HepG2 (cell line): ENCODE data around the gene SYVN1. TPM values are rescaled to one million over a fixed set of nuclear protein-coding genes. Genes with fewer than 3 reads are reported as not detected.

Source experiments
- ATAC-seq: fragments of 200-7000 bp; cut with Tn5 transposase; 3 replicates; pipeline ENCODE4 v1.9.1; 2020; ENCODE audit warnings: mild to moderate bottlenecking, moderate library complexity
- BruUV-seq: library from RNA; stranded (reverse); fragments of 400-500 nt; replicated peaks from 2 replicates; lab custom pipeline; 2021; lab: Mats Ljungman, UMichigan
- CTCF ChIA-PET: fragments of 300-600 bp; formaldehyde crosslinking; extraction: SDS; loops from one replicate; lab custom pipeline; 2021; ENCODE audit warnings: low total read pairs, inconsistent platforms, low intra/inter-chr PET ratio; lab: Yijun Ruan, JAX
- POLR2A ChIA-PET: fragments of 350-600 bp; sonication (Branson Sonifier 250); formaldehyde crosslinking; loops from one replicate; lab custom pipeline; 2020; ENCODE audit warnings: antibody characterized with exemption, inconsistent platforms; lab: Yijun Ruan, JAX
- DNase-seq: peaks from one replicate; pipeline ENCODE4 v3.0.0-alpha.2; 2015; ENCODE audit warnings: low spot score
- FAIRE-seq: peaks from 3 replicates; lab custom pipeline; 2011; peaks lifted over from hg19 to GRCh38; lab: Jason Lieb, UNC
- H2AFZ ChIP-seq: one replicate; pipeline ENCODE4 v1.6.1; 2011; ENCODE audit warnings: low read length, inconsistent platforms
- H3K27ac ChIP-seq: fragments of 300-600 bp; 3 replicates; pipeline ENCODE4 v1.8.0; 2011; ENCODE audit warnings: mixed run types, mild to moderate bottlenecking, mixed read lengths, low read length, inconsistent platforms; ENCODE audit not compliant: insufficient read depth; ENCODE audit errors: extremely low read length
- H3K27me3 ChIP-seq, 2 experiments: fragments of 200-600 bp in 1 of 2; 2 replicates in 1 of 2; 3 replicates in 1 of 2; pipeline versions ENCODE4 v1.6.0 to v1.8.0; 2011; ENCODE audit warnings: low read length in 2 of 2, mild to moderate bottlenecking in 2 of 2, moderate library complexity in 2 of 2, inconsistent platforms in 1 of 2; ENCODE audit not compliant: insufficient read depth in 2 of 2, control insufficient read depth in 1 of 2
- H3K36me3 ChIP-seq, 2 experiments: fragments of 200-600 bp in 1 of 2; replicated peaks in 1 of 2; 2 replicates in 1 of 2; 3 replicates in 1 of 2; pipeline versions ENCODE4 v1.5.1 to v1.8.0; 2011; ENCODE audit warnings: low read length in 2 of 2, inconsistent platforms in 1 of 2; ENCODE audit not compliant: insufficient read depth in 2 of 2, control insufficient read depth in 1 of 2
- H3K4me1 ChIP-seq: 2 replicates; pipeline ENCODE4 v1.5.1; 2012; ENCODE audit warnings: low read length, inconsistent platforms; ENCODE audit not compliant: insufficient read depth
- H3K4me2 ChIP-seq: 2 replicates; pipeline ENCODE4 v1.6.0; 2011; ENCODE audit warnings: low read depth, low read length, inconsistent platforms
- H3K4me3 ChIP-seq, 3 experiments: fragments of 200-600 bp in 1 of 3; sonication (generic), shearing (Covaris generic) in 1 of 3; replicated peaks in 1 of 3; 2 replicates each; pipeline ENCODE4 v1.5.1; 2011 to 2016; ENCODE audit warnings: low read length in 3 of 3, inconsistent platforms in 2 of 3, low read depth in 2 of 3, mild to moderate bottlenecking in 2 of 3, control low read depth in 1 of 3, mixed read lengths in 1 of 3; ENCODE audit not compliant: insufficient read depth in 1 of 3
- H3K79me2 ChIP-seq: one replicate; pipeline ENCODE4 v1.6.1; 2011; ENCODE audit warnings: low read length, inconsistent platforms; ENCODE audit not compliant: insufficient read depth
- H3K9ac ChIP-seq: 2 replicates; pipeline ENCODE4 v1.6.0; 2011; ENCODE audit warnings: mild to moderate bottlenecking, low read depth, low read length, inconsistent platforms; ENCODE audit not compliant: insufficient read depth
- H3K9me3 ChIP-seq: 2 replicates; pipeline ENCODE4 v1.5.1; 2012; ENCODE audit warnings: mild to moderate bottlenecking, low read length
- H4K20me1 ChIP-seq: 2 replicates; pipeline ENCODE4 v1.6.0; 2011; ENCODE audit warnings: inconsistent platforms, mild to moderate bottlenecking, low read length, moderate library complexity; ENCODE audit not compliant: insufficient read depth
- CTCF ChIP-seq: sonication (generic); formaldehyde crosslinking; IDR thresholded peaks from 2 replicates; pipeline ENCODE4 v1.5.0; 2020; ENCODE audit warnings: mild to moderate bottlenecking, missing genetic modification reagents, moderate library complexity
- ELF3 ChIP-seq: IDR thresholded peaks from 2 replicates; pipeline ENCODE4 v1.6.1; 2016; ENCODE audit warnings: missing genetic modification reagents, missing compliant biosample characterization
- EZH2 ChIP-seq: conservative IDR thresholded peaks from 2 replicates; pipeline ENCODE4 v1.6.1; 2012; ENCODE audit warnings: mild to moderate bottlenecking, low read depth, low read length, moderate library complexity
- KDM5B ChIP-seq: sonication (generic); formaldehyde crosslinking; IDR thresholded peaks from 2 replicates; pipeline ENCODE4 v1.4.0; 2020; ENCODE audit warnings: missing genetic modification reagents, mild to moderate bottlenecking, borderline replicate concordance
- MYC ChIP-seq: sonication (generic); formaldehyde crosslinking; IDR thresholded peaks from 2 replicates; pipeline ENCODE4 v1.9.0; 2021; ENCODE audit warnings: missing genetic modification reagents, borderline replicate concordance
- RAD21 ChIP-seq: fragments of 450-650 bp; formaldehyde crosslinking; IDR thresholded peaks from 2 replicates; pipeline ENCODE4 v1.5.0; 2020; ENCODE audit warnings: mild to moderate bottlenecking
- RARA ChIP-seq: IDR thresholded peaks from 2 replicates; pipeline ENCODE4 v1.6.1; 2016; ENCODE audit warnings: missing genetic modification reagents, missing compliant biosample characterization
- TMF1 ChIP-seq: sonication (generic); formaldehyde crosslinking; IDR thresholded peaks from 2 replicates; pipeline ENCODE4 v1.8.1; 2022; ENCODE audit warnings: low read depth, missing genetic modification reagents
- ZNF275 ChIP-seq: sonication (generic); formaldehyde crosslinking; IDR thresholded peaks from 2 replicates; pipeline ENCODE4 v1.8.0; 2022; ENCODE audit warnings: missing genetic modification reagents, mild to moderate bottlenecking, inconsistent platforms, borderline replicate concordance
- ZNF280D ChIP-seq: sonication (generic); formaldehyde crosslinking; IDR thresholded peaks from 2 replicates; pipeline ENCODE4 v1.5.1; 2020; ENCODE audit warnings: mild to moderate bottlenecking, missing genetic modification reagents
- ZNF773 ChIP-seq: sonication (generic); formaldehyde crosslinking; IDR thresholded peaks from 2 replicates; pipeline ENCODE4 v1.4.0; 2020; ENCODE audit warnings: missing genetic modification reagents, borderline replicate concordance
- WGBS: methylation state at CpG from one replicate; pipeline ENCODE4 v1.1.6; 2017; ENCODE audit warnings: low lambda C conversion rate; 5-methylcytosine and 5-hydroxymethylcytosine counted together
- in situ Hi-C: cut with HindIII; loops from 2 replicates; pipeline ENCODE4 v1.10.0; 2017; ENCODE audit warnings: low pct_unique_long_range_greater_than_20kb; ENCODE audit not compliant: extremely low pct_ligation_motif_present
- intact Hi-C: fragments of 100-400 bp; cut with micrococcal nuclease; formaldehyde crosslinking; loops from one replicate; pipeline ENCODE4 v1.10.0; 2022; ENCODE audit not compliant: unreplicated experiment
- polyA plus RNA-seq, 8 experiments: library from polyadenylated mRNA; depleted of rRNA in 3 of 8; stranded (reverse) in 7 of 8; unstranded in 1 of 8; fragments of >200 nt; fragmentation: Illumina TruSeq in 4 of 8; extraction: Trizol in 4 of 8; gene quantifications; 2 replicates each; pipeline versions ENCODE4 v1.2.1 to v1.2.3, GENCODE V29; 2011 to 2016; ENCODE audit warnings: low read depth in 4 of 8, missing spikeins in 1 of 8, mixed read lengths in 1 of 8; ENCODE audit not compliant: insufficient read depth in 1 of 8
- total RNA-seq, 5 experiments: library from RNA; depleted of rRNA; stranded (reverse); fragments of >200 nt; fragmentation: Illumina TruSeq; extraction: Trizol; gene quantifications; 2 replicates each; pipeline ENCODE4 v1.2.3, GENCODE V29; 2016; ENCODE audit warnings: low read depth in 1 of 5

Gene SYVN1
- total and polyA plus RNA-seq, 2 of the 13 experiments (the other 11 are each of a cell fraction or from before 2014, with no cell fraction given) = 10.3 to 22.5 TPM

- no peak for TF ChIP-seq RAD21
Observed at GRCh38 chr11:65090628-65091027, 43.7 kb downstream of the SYVN1 start (continued).

GRCh38 chr11:65089621-65090020, 44.7 kb downstream of the SYVN1 start:
- no peak overlapping the region for H3K4me3 ChIP-seq
- H3K79me2 ChIP-seq = peaks cover 9% of the 10 kb centered on the region
- H3K4me1 ChIP-seq = peaks cover 38% of the 10 kb centered on the region
- BruUV-seq = no TSS peak
- no peak overlapping the region for H2AFZ ChIP-seq
- H4K20me1 ChIP-seq = no peaks in the 10 kb centered on the region
- no peak for FAIRE-seq
- H3K27ac ChIP-seq = no peak overlapping the region
- no peak for DNase-seq
- TF ChIP-seq RARA (CRISPR knock-in tag) (no peak), ZNF280D (no peak)
- no peaks in the 10 kb centered on the region for H3K27me3 ChIP-seq
- in situ Hi-C loops = no loop called here
- CTCF ChIA-PET = no interaction called here
- intact Hi-C loops = no loop called here
- POLR2A ChIA-PET = interaction anchor here (1.8 kb wide), 1 partner anchor 22 kb away, joined by 9 read pairs; the partner anchor contains the start of gene TM7SF2
- H3K9me3 ChIP-seq = no peaks in the 10 kb centered on the region
- no peak for ATAC-seq
- peaks cover 13 to 18% of the 10 kb centered on the region in 2 experiments; a peak in 3 of 5 replicates for H3K36me3 ChIP-seq
- no peak overlapping the region for H3K9ac ChIP-seq
- no peak overlapping the region for H3K4me2 ChIP-seq
- WGBS = 92% methylated on average over 4 of the region's 4 CpGs

GRCh38 chr11:65087827-65088226, 46.5 kb downstream of the SYVN1 start:
- ATAC-seq = no peak
- in situ Hi-C loops = no loop called here
- FAIRE-seq = no peak
- TF ChIP-seq EZH2 (no peak), KDM5B (no peak), CTCF (CRISPR knock-in tag) (no peak), ZNF773 (no peak), ZNF275 (CRISPR knock-in tag) (no peak), ELF3 (CRISPR knock-in tag) (no peak), TMF1 (CRISPR knock-in tag) (no peak), MYC (CRISPR knock-in tag) (no peak)

More at GRCh38 chr11:65087827-65088226, 46.5 kb downstream of the SYVN1 start:
- peaks cover 26% of the 10 kb centered on the region for H3K4me1 ChIP-seq
- no peak overlapping the region for H3K27ac ChIP-seq
- no peak overlapping the region for H3K4me3 ChIP-seq
- ChIA-PET CTCF (no interaction called here), POLR2A (no interaction called here)
- H3K27me3 ChIP-seq = no peaks in the 10 kb centered on the region; a peak in 1 of 5 replicates
- peaks cover 20% of the 10 kb centered on the region for H3K79me2 ChIP-seq
- no TSS peak for BruUV-seq
- H3K9me3 ChIP-seq = no peaks in the 10 kb centered on the region
- H3K36me3 ChIP-seq = peaks cover 13 to 18% of the 10 kb centered on the region in 2 experiments; a peak in 3 of 5 replicates
- no peak for DNase-seq
- no peak overlapping the region for H2AFZ ChIP-seq
- WGBS = 100% methylated on average over 1 of the region's 15 CpGs
- no peaks in the 10 kb centered on the region for H4K20me1 ChIP-seq
- H3K4me2 ChIP-seq = no peak overlapping the region
- intact Hi-C loops = no loop called here
- H3K9ac ChIP-seq = no peak overlapping the region
